HCT116 (cell line): ENCODE data around the gene ZIC5. TPM values are rescaled to one million over a fixed set of nuclear protein-coding genes. Genes with fewer than 3 reads are reported as not detected.

Source experiments
- ATAC-seq: fragments of 200-7000 bp; cut with Tn5 transposase; 2 replicates; pipeline ENCODE4 v1.9.1; 2020; ENCODE audit warnings: mild to moderate bottlenecking, moderate library complexity
- BruUV-seq: library from RNA; stranded (reverse); fragments of 400-500 nt; replicated peaks from 2 replicates; lab custom pipeline; 2021; lab: Mats Ljungman, UMichigan
- CTCF ChIA-PET: fragments of 300-600 bp; sonication (Branson Sonifier 250); formaldehyde crosslinking; loops from one replicate; lab custom pipeline; 2021; ENCODE audit warnings: antibody characterized with exemption; lab: Charles Lee
- POLR2A ChIA-PET: fragments of 300-600, 350-600 bp; sonication (Branson Sonifier 250); formaldehyde crosslinking; loops from one replicate; lab custom pipeline; 2021; ENCODE audit warnings: antibody characterized with exemption; lab: Charles Lee
- RAD21 ChIA-PET, 2 experiments: fragments of 300-600 bp; sonication (Branson Sonifier 250); formaldehyde crosslinking; loops; one replicate each; lab custom pipeline; 2023; ENCODE audit warnings: low total read pairs in 2 of 2; ENCODE audit not compliant: uncharacterized antibody in 2 of 2, unreplicated experiment in 2 of 2, low non-redundant PET in 1 of 2; lab: Charles Lee
- DNase-seq: peaks from one replicate; pipeline ENCODE4 v3.0.0-alpha.2; 2010; ENCODE audit warnings: low read depth, low spot score
- H2AFZ ChIP-seq: fragments of 200-600 bp; shearing (Covaris generic), sonication (generic); 2 replicates; pipeline ENCODE4 v1.6.1; 2017; ENCODE audit warnings: low read depth, mixed run types, mixed read lengths, antibody characterized with exemption, low read length; ENCODE audit not compliant: poor library complexity, severe bottlenecking
- H3K27ac ChIP-seq: 2 replicates; pipeline ENCODE4 v1.5.1; 2012; ENCODE audit warnings: low read depth, low read length
- H3K27me3 ChIP-seq: fragments of 200-600 bp; sonication (generic); 2 replicates; pipeline ENCODE4 v1.6.1; 2016; ENCODE audit warnings: mixed run types, low read length, mixed read lengths; ENCODE audit not compliant: insufficient read depth
- H3K36me3 ChIP-seq, 2 experiments: fragments of 200-500 bp in 1 of 2; fragments of 200-600 bp in 1 of 2; sonication (Bioruptor generic) in 1 of 2; sonication (generic) in 1 of 2; 2 replicates each; pipeline versions ENCODE4 v1.5.1 to v1.6.1; 2014 to 2016; ENCODE audit warnings: low read length in 2 of 2, inconsistent platforms in 1 of 2, mixed read lengths in 1 of 2, mixed run types in 1 of 2; ENCODE audit not compliant: insufficient read depth in 2 of 2, control insufficient read depth in 1 of 2
- H3K4me1 ChIP-seq, 2 experiments: fragments of 200-600 bp in 1 of 2; sonication (generic) in 1 of 2; 2 replicates each; pipeline versions ENCODE4 v1.5.1 to v1.6.1; 2012 to 2017; ENCODE audit warnings: low read length in 2 of 2, inconsistent platforms in 1 of 2, mild to moderate bottlenecking in 1 of 2, mixed read lengths in 1 of 2, mixed run types in 1 of 2, moderate library complexity in 1 of 2; ENCODE audit not compliant: insufficient read depth in 2 of 2, control insufficient read depth in 1 of 2
- H3K4me2 ChIP-seq: fragments of 200-600 bp; sonication (generic); 2 replicates; pipeline ENCODE4 v1.6.1; 2017; ENCODE audit warnings: mixed run types, low read length, mixed read lengths
- H3K4me3 ChIP-seq, 2 experiments: fragments of 200-600 bp in 1 of 2; sonication (generic) in 1 of 2; replicated peaks in 1 of 2; 2 replicates each; pipeline ENCODE4 v1.5.1; 2011 to 2016; ENCODE audit warnings: low read length in 2 of 2, control low read depth in 1 of 2, low read depth in 1 of 2, mild to moderate bottlenecking in 1 of 2, mixed read lengths in 1 of 2, mixed run types in 1 of 2
- H3K79me2 ChIP-seq: fragments of 200-600 bp; sonication (generic); 2 replicates; pipeline ENCODE4 v1.6.1; 2017; ENCODE audit warnings: mild to moderate bottlenecking, mixed run types, low read length, moderate library complexity, mixed read lengths; ENCODE audit not compliant: insufficient read depth
- H3K9ac ChIP-seq: fragments of 200-600 bp; sonication (generic); 2 replicates; pipeline ENCODE4 v1.6.1; 2016; ENCODE audit warnings: low read length, mixed read lengths
- H3K9me2 ChIP-seq: fragments of 200-600 bp; sonication (generic), shearing (Covaris generic); 2 replicates; pipeline ENCODE4 v1.6.1; 2017; ENCODE audit warnings: mixed run types, mild to moderate bottlenecking, moderate library complexity; ENCODE audit not compliant: insufficient read depth
- H3K9me3 ChIP-seq, 2 experiments: fragments of 200-500 bp in 1 of 2; fragments of 200-600 bp in 1 of 2; sonication (Bioruptor generic) in 1 of 2; sonication (generic) in 1 of 2; 2 replicates each; pipeline ENCODE4 v1.6.1; 2014 to 2017; ENCODE audit warnings: low read length in 2 of 2, mixed read lengths in 2 of 2, inconsistent platforms in 1 of 2, low read depth in 1 of 2, mild to moderate bottlenecking in 1 of 2, mixed run types in 1 of 2, moderate library complexity in 1 of 2; ENCODE audit not compliant: control insufficient read depth in 1 of 2, insufficient read depth in 1 of 2
- H4K20me1 ChIP-seq: fragments of 200-600 bp; sonication (generic), shearing (Covaris generic); 2 replicates; pipeline ENCODE4 v1.6.1; 2017; ENCODE audit warnings: mixed run types, mild to moderate bottlenecking, moderate library complexity; ENCODE audit not compliant: insufficient read depth
- CBX3 ChIP-seq: IDR thresholded peaks from 2 replicates; pipeline ENCODE4 v1.6.1; 2012; ENCODE audit warnings: low read depth
- EGR1 ChIP-seq: IDR thresholded peaks from 2 replicates; pipeline ENCODE4 v1.6.1; 2012; ENCODE audit warnings: low read depth
- ELF1 ChIP-seq: IDR thresholded peaks from 2 replicates; pipeline ENCODE4 v1.6.1; 2012; ENCODE audit warnings: low read depth, borderline replicate concordance
- EZH2 ChIP-seq: fragments of 200-600 bp; sonication (generic); IDR thresholded peaks from 2 replicates; pipeline ENCODE4 v1.6.1; 2017; ENCODE audit warnings: antibody characterized with exemption, mixed run types
- EZH2phosphoT487 ChIP-seq: fragments of 200-600 bp; IDR thresholded peaks from 2 replicates; pipeline ENCODE4 v1.6.1; 2018; ENCODE audit warnings: antibody characterized with exemption, borderline replicate concordance
- FOSL1 ChIP-seq: IDR thresholded peaks from 2 replicates; pipeline ENCODE4 v1.6.1; 2012; ENCODE audit warnings: low read depth
- JUND ChIP-seq: IDR thresholded peaks from 2 replicates; pipeline ENCODE4 v1.6.1; 2012
- POLR2A ChIP-seq: IDR thresholded peaks from 2 replicates; pipeline ENCODE4 v1.7.0; 2011; ENCODE audit warnings: borderline replicate concordance; ENCODE audit not compliant: insufficient read depth, insufficient read length; ENCODE audit errors: extremely low read depth
- POLR2AphosphoS5 ChIP-seq: IDR thresholded peaks from 2 replicates; pipeline ENCODE4 v1.6.1; 2011; ENCODE audit warnings: mild to moderate bottlenecking, low read depth, low read length, moderate library complexity
- RAD21 ChIP-seq: IDR thresholded peaks from 2 replicates; pipeline ENCODE4 v1.6.1; 2012; ENCODE audit warnings: low read depth, mild to moderate bottlenecking
- SIN3A ChIP-seq: IDR thresholded peaks from 2 replicates; pipeline ENCODE4 v1.6.1; 2012; ENCODE audit warnings: low read depth
- SP1 ChIP-seq: IDR thresholded peaks from 2 replicates; pipeline ENCODE4 v1.6.1; 2012; ENCODE audit warnings: low read depth
- SRF ChIP-seq: IDR thresholded peaks from 2 replicates; pipeline ENCODE4 v1.6.1; 2012; ENCODE audit warnings: low read depth
- TCF7L2 ChIP-seq: IDR thresholded peaks from 2 replicates; pipeline ENCODE4 v1.7.0; 2011; ENCODE audit warnings: borderline replicate concordance, inconsistent platforms; ENCODE audit not compliant: insufficient read depth, insufficient read length; ENCODE audit errors: extremely low read depth
- YY1 ChIP-seq: IDR thresholded peaks from 2 replicates; pipeline ENCODE4 v1.6.1; 2011; ENCODE audit warnings: low read length, low read depth, moderate library complexity, mild to moderate bottlenecking; ENCODE audit not compliant: insufficient replicate concordance; ENCODE audit errors: extremely low read depth
- ZFX ChIP-seq: fragments of 450-650 bp; IDR thresholded peaks from 2 replicates; pipeline ENCODE4 v1.6.1; 2017
- ZNF274 ChIP-seq: fragments of 200-500 bp; sonication (Bioruptor generic); IDR thresholded peaks from 2 replicates; pipeline ENCODE4 v1.6.1; 2014; ENCODE audit warnings: mild to moderate bottlenecking, low read depth, low read length, inconsistent platforms
- intact Hi-C: fragments of 100-400 bp; cut with micrococcal nuclease; formaldehyde crosslinking; loops from 2 replicates; pipeline ENCODE4 v1.10.0; 2022
- total RNA-seq: library from RNA; stranded (reverse); gene quantifications from one replicate; pipeline ENCODE4 v1.2.1, GENCODE V29; 2021; ENCODE audit not compliant: unreplicated experiment
- TF ChIP-seq, protein P1 (sequence below): IDR thresholded peaks from 2 replicates; pipeline ENCODE4 v1.6.1; 2012

Gene ZIC5
- total RNA-seq, 1 experiment from 2014 or later: 10.3 TPM

DNA sequence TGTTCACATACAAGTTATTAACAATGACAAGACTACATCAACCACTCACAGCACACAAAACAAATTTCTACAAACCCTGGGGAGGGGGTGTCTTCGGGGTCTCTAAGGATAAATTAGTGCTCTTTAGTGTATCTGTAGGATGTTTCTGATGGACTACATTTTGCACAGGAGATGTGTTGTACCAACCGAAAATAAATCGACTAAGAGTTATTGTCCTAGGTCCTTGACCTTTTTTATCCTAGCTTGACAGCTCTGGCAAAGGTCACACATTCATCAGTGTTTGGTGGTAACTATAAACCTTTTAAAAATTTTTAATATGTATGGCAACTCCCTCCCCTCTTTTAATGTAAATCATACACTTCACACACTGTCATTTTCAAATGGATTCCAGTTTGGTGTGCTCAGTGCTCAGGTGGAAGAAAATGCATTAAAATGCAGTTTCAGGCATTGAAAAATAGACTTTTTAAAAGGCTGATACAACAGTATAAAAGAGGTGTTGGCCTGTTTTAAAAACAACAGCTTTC lies 7.7 kb downstream of the ZIC5 start:
- no TSS peak for BruUV-seq
- ChIA-PET POLR2A (no interaction called here), CTCF (no interaction called here), RAD21 (no interaction called here)
- Histone ChIP-seq H3K27me3 (no peaks in the 10 kb centered on the region), H2AFZ (no peak overlapping the region), H3K9me2 (no peaks in the 10 kb centered on the region), H4K20me1 (no peaks in the 10 kb centered on the region; the same call in 1 of the 2 replicates), H3K36me3 (peaks cover 11 to 20% of the 10 kb centered on the region in 2 experiments; a peak in 2 of 4 replicates), H3K4me3 (no peak overlapping the region), H3K9me3 (no peaks in the 10 kb centered on the region), H3K9ac (no peak overlapping the region), H3K4me2 (no peak overlapping the region), H3K27ac (no peak overlapping the region), H3K79me2 (peaks cover 38% of the 10 kb centered on the region), H3K4me1 (peaks cover 6 to 19% of the 10 kb centered on the region in 2 experiments; a peak in 3 of 4 replicates)
- ATAC-seq (no peak), DNase-seq (no peak)
- TF ChIP-seq, protein P1, sequence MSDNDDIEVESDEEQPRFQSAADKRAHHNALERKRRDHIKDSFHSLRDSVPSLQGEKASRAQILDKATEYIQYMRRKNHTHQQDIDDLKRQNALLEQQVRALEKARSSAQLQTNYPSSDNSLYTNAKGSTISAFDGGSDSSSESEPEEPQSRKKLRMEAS: no peak
- TF ChIP-seq YY1 (no peak), EGR1 (no peak), SP1 (no peak), POLR2A (no peak), ZNF274 (no peak), EZH2 (no peak), SIN3A (no peak), POLR2AphosphoS5 (no peak), RAD21 (no peak), JUND (no peak), EZH2phosphoT487 (no peak), FOSL1 (no peak), CBX3 (no peak), TCF7L2 (no peak), SRF (no peak), ZFX (no peak), ELF1 (no peak)
- intact Hi-C loops: no loop called here
